Measurements from ENCODE around the gene IL4I1.

DNA sequence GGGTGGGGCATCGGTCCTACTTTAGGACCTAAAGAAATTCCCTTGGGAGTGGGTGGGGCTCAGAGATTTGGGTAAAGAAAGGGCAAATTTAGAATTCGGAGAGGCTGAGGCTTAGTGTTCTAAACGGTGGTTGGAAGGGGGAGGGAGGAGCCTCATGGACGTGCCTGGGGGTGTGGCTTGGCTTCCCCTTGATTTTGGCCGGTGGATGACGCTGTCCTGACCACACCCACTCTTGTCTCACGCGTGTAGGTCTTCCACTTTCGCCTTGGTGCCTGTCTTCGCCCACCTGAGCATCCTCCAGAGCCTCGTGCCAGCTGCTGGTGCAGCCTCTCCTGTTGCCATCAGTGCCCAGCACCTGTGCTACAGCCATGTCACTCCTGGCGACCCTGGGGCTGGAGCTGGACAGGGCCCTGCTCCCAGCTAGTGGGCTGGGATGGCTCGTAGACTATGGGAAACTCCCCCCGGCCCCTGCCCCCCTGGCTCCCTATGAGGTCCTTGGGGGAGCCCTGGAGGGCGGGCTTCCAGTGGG is 33.9 kb upstream of the IL4I1 start:
- TF ChIP-seq, protein P1, sequence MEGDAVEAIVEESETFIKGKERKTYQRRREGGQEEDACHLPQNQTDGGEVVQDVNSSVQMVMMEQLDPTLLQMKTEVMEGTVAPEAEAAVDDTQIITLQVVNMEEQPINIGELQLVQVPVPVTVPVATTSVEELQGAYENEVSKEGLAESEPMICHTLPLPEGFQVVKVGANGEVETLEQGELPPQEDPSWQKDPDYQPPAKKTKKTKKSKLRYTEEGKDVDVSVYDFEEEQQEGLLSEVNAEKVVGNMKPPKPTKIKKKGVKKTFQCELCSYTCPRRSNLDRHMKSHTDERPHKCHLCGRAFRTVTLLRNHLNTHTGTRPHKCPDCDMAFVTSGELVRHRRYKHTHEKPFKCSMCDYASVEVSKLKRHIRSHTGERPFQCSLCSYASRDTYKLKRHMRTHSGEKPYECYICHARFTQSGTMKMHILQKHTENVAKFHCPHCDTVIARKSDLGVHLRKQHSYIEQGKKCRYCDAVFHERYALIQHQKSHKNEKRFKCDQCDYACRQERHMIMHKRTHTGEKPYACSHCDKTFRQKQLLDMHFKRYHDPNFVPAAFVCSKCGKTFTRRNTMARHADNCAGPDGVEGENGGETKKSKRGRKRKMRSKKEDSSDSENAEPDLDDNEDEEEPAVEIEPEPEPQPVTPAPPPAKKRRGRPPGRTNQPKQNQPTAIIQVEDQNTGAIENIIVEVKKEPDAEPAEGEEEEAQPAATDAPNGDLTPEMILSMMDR (IDR thresholded peaks at IDR 0.05; ENCODE audit: low read depth, low read length, poor library complexity, severe bottlenecking): no peak
- TF ChIP-seq EZH2phosphoT487 (IDR thresholded peaks at IDR 0.05; ENCODE audit: borderline replicate concordance, low read length): no peak
